Omental fat pad (tissue), 4 donors: ENCODE data around the gene C9orf50. TPM values are rescaled to one million over a fixed set of nuclear protein-coding genes. Genes with fewer than 3 reads are reported as not detected.

Experiments used
- ATAC-seq: fragments of 150-250 bp; one replicate; pipeline ENCODE4 v1.9.1; 2016; ENCODE audit warnings: mild to moderate bottlenecking, moderate library complexity; ENCODE audit not compliant: low FRiP score
- DNase-seq: peaks from one replicate; pipeline ENCODE4 v3.0.0-alpha.2; 2019; ENCODE audit warnings: low spot score
- total RNA-seq, 4 donors: library from RNA; depleted of rRNA; stranded (reverse); fragments of >200 nt; gene quantifications; one replicate each; pipeline ENCODE4 v1.1.0, GENCODE V29; 2016
- TF ChIP-seq, protein P1 (sequence below), 3 donors: fragments of 450-650 bp; IDR thresholded peaks; one replicate each; pipeline ENCODE4 v1.5.1; 2016 to 2017; ENCODE audit warnings: antibody characterized with exemption in 3 of 3, mild to moderate bottlenecking in 3 of 3, moderate library complexity in 2 of 3

The C9orf50 gene
- total RNA-seq, 4 donors from 2014 or later = not detected

DNA sequence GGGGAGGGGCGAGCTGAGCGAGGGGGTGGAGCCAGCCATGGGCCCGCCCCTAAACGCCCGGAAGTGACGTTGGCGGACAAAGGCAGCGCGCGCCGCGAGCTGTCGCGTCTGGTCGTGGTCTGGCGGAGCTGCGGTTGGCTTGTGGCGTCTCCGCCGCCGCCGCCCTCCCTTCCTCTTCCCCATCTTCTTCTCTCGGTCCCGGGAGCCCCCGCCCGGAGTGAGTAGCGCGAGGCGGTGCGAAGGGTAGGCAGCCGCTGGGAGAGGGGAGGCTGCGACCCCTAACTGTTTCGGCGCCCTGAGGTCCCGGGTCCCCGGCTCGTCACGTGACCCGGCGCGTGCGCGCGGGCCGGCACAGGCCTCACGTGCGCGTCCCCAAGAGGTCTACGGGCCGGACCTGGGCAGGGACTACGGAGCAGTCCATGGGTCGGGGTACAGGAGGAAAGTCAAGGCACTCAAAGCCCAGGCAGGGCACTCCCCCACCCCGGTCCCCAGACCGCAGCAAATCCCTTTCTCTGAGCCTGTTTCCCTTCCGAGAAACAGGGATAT is 5.3 kb upstream of the C9orf50 start, which contains the start of gene NTMT1:
TSS of gene NTMT1 (plus strand) at position 85 of the 546 bp plus-strand sequence. CDS start 6,541 bp downstream, outside the sequence.
- DNase-seq = peak; percentile 92
- TF ChIP-seq, protein P1, sequence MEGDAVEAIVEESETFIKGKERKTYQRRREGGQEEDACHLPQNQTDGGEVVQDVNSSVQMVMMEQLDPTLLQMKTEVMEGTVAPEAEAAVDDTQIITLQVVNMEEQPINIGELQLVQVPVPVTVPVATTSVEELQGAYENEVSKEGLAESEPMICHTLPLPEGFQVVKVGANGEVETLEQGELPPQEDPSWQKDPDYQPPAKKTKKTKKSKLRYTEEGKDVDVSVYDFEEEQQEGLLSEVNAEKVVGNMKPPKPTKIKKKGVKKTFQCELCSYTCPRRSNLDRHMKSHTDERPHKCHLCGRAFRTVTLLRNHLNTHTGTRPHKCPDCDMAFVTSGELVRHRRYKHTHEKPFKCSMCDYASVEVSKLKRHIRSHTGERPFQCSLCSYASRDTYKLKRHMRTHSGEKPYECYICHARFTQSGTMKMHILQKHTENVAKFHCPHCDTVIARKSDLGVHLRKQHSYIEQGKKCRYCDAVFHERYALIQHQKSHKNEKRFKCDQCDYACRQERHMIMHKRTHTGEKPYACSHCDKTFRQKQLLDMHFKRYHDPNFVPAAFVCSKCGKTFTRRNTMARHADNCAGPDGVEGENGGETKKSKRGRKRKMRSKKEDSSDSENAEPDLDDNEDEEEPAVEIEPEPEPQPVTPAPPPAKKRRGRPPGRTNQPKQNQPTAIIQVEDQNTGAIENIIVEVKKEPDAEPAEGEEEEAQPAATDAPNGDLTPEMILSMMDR (IDR thresholded peaks at IDR 0.05) = no peak
- ATAC-seq = peak; percentile 73

DNA sequence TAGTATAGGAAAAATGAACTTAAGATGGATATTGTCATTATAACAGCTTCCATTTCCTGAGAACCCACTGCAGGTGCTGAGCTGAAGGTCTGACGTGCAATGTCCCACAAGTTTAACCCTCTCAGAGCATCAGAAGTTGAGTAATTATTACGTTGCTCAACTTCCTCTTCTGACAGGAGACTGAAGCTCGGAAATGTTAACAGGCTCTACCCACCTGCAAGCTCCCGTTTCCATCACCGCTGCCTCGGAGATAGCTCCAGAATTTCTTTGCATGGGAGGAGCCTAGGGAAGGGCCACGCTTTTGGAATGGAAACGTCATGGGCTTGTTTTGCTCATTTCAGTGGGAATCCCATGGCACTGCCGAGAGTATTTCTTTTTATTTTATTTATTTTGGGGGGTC is 4.0 kb upstream of the C9orf50 start:
- DNase-seq (no peak), ATAC-seq (no peak)
- TF ChIP-seq, protein P1 (IDR thresholded peaks at IDR 0.05) = no peak

DNA sequence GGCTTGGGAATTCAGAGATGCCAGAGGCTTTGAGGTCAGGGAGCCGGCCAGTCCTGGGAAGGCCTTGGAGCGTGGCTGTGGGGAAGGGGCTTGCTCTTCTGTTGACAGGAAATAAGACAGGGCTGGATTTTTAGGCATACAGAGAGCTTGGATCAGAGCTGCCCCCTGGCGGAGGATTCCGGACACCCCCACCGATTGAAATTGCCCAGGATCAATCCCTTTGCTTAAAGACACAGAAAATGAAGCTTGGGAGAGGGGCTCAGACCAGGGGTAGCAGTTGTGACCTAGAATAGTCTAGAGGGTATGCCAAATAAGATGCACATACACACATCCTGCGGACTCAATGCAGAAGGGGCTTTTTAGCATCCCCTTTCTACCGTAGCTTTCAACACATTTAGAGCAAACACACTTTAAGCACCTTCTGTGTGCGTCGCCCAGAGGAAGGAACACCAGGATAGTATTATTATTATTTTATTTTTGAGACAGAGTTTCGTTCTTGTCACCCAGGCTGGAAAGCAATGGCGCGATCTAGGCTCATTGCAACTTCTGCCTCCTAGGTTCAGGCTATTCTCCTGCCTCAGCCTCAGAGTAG is 3.4 kb upstream of the C9orf50 start:
- TF ChIP-seq, protein P1 (IDR thresholded peaks at IDR 0.05) = peak in 1 of 3 donors; percentile 51
- DNase-seq = peak; percentile 57
- ATAC-seq = no peak

DNA sequence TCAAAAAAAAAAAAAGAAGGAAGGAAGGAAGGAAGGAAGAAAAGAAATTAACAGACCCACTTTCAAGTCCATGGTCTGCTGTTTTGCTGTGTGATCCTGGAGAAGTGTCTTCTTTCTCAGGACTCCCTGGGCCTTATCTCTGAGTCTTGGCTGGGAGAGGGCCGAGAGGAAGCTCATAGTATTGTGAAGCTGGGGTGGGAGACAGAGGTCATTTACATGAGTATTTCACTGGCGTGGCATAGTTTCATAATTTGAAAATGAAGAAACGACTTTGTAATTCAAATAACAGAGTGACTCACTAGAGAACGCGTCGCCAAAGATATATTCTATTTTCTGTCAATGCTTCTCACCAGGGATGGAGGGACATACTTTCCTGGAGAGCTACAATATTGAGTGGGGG is 2.4 kb upstream of the C9orf50 start:
- ATAC-seq (no peak), DNase-seq (no peak)
- TF ChIP-seq, protein P1 (IDR thresholded peaks at IDR 0.05) = no peak

DNA sequence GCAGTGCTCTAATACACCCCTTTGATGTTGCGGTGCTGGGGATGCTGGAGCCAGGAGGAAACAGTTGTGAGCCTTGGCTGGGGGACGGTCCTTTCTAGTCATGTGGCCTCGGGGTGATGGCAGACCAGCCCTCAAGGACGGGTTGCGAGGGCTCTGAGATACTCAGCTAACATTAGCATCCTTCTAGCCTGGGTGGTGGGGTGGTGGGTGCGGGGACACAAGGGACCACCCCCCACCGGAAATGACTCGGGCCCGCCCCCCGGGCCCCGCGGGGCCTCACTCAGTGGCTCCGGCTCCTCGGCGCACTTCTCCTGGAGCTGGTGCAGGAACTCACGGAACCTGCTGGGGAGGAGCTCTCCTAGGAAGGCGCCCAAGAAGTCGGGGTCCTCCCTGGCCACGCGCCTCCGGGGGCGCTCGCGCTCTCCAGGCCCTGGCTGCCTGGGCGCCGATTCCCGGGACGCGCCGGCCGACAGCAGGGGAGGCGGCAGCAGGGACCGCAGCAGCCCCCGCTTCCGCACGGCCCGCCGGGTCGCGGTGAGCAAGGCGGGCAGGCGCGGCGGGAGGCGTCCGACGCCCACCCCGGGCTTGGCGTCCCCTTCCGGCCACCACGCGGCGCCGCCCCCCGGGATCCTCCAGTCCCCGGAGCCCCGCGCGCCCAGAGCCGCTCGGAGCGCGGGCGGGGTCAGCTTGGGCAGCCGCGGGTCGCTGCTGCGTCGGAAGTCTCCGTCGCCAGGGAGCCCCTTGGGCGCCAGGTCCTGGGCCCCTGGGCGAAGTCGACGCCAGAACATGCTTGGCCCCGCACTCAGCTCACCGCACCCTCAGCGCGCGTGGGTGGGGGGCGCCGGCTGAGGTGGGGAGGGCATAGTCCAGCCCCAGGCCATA is 873 bp downstream of the C9orf50 start:
- TF ChIP-seq, protein P1 (IDR thresholded peaks at IDR 0.05) = no peak
- peak; percentile 24 for ATAC-seq

DNA sequence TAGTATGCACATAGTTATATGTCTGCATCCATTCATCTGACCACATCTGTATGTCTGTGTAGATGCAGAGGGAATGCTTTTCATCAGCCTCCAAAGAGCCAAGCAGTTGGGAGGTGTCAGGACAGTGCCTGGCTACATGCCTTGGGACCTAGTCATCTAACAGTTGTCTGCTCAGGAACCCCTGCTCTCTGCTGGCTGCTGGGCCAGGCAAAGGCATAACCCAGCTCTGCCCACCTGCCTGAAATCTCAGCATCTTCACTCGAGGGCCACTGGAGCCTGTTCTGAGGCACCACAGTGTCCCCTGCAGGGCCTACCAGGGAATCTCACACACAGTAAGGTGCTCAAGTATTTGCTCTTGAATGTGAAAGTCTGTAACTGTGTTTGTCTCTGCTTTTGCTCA is 3.7 kb downstream of the C9orf50 start:
- ATAC-seq (no peak), DNase-seq (no peak)
- TF ChIP-seq, protein P1 (IDR thresholded peaks at IDR 0.05) = no peak

More for the DNA sequence above, 873 bp downstream of the C9orf50 start:
- no peak for DNase-seq
